ENCODE data around the gene SLX4. TPM values are rescaled to one million over a fixed set of nuclear protein-coding genes. Genes with fewer than 3 reads are reported as not detected.

SLX4 gene
- total RNA-seq, 1 experiment from 2014 or later, result 5.1 TPM

DNA sequence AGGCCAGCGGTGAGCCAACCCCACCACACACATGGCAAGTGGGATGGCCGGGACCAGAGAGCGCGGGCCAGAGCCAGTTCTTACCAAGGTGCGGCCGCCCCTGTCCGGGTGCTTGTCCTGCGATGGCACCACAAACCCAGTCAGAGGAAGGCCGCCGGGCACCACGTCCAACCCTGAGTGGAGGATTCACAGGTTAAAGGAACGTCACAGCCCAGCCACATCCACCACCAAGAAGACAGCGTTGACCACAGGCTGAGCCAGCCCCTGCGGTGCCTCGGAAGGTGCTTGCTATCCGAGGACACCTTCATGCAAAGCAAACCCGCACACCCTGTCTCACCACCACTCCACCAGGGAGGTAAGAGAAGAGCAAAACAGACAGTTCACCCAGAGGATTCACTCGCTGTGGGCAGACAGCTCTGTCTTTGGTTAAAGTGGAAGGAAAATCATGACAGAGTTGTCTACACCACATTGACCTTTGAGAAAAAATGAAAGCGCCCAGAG lies 15.8 kb downstream of the SLX4 start:
- ChIA-PET CTCF (no interaction called here), POLR2A (ENCODE audit: unreplicated experiment) (no interaction called here)
- intact Hi-C loops (cut with micrococcal nuclease), result no loop called here
- H3K9me2 ChIP-seq (replicated peaks; ENCODE audit: low read length), result no peaks in the 10 kb centered on the region
- no peaks in the 10 kb centered on the region for H3K79me2 ChIP-seq (ENCODE audit: low read length)
- no peaks in the 10 kb centered on the region; the same call in 1 of the 2 replicates for H3K36me3 ChIP-seq (ENCODE audit: low read depth, low read length)
- no peaks in the 10 kb centered on the region for H4K20me1 ChIP-seq (ENCODE audit: low read length)
- no peak overlapping the region for H2AFZ ChIP-seq (ENCODE audit: low read length)
- no peak overlapping the region for H3K4me2 ChIP-seq (ENCODE audit: low read length)
- no peaks in the 10 kb centered on the region for H3K4me1 ChIP-seq (ENCODE audit: insufficient read depth, low read length)
- no peaks in the 10 kb centered on the region for H3K9me3 ChIP-seq (ENCODE audit: low read length)
- no peak overlapping the region for H3K9ac ChIP-seq (ENCODE audit: low read length)
- DNase-seq, result no peak
- no peaks in the 10 kb centered on the region for H3F3A ChIP-seq (ENCODE audit: low read length, unreplicated experiment)
- TF ChIP-seq EZH2phosphoT487 (IDR thresholded peaks at IDR 0.05; ENCODE audit: borderline replicate concordance, low read length) (no peak), EZH2 (IDR thresholded peaks at IDR 0.05; ENCODE audit: low read length, unreplicated experiment) (no peak)
- TF ChIP-seq, protein P1, sequence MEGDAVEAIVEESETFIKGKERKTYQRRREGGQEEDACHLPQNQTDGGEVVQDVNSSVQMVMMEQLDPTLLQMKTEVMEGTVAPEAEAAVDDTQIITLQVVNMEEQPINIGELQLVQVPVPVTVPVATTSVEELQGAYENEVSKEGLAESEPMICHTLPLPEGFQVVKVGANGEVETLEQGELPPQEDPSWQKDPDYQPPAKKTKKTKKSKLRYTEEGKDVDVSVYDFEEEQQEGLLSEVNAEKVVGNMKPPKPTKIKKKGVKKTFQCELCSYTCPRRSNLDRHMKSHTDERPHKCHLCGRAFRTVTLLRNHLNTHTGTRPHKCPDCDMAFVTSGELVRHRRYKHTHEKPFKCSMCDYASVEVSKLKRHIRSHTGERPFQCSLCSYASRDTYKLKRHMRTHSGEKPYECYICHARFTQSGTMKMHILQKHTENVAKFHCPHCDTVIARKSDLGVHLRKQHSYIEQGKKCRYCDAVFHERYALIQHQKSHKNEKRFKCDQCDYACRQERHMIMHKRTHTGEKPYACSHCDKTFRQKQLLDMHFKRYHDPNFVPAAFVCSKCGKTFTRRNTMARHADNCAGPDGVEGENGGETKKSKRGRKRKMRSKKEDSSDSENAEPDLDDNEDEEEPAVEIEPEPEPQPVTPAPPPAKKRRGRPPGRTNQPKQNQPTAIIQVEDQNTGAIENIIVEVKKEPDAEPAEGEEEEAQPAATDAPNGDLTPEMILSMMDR (conservative IDR thresholded peaks at IDR 0.05; ENCODE audit: low read depth, low read length), result no peak
- no TSS peak for BruUV-seq (replicated peaks)
- H3K27ac ChIP-seq (ENCODE audit: low read length), result no peak overlapping the region
- H3K27me3 ChIP-seq (ENCODE audit: low read length), result no peaks in the 10 kb centered on the region
- no peak overlapping the region for H3K4me3 ChIP-seq (ENCODE audit: low read length)
- ATAC-seq, result no peak

DNA sequence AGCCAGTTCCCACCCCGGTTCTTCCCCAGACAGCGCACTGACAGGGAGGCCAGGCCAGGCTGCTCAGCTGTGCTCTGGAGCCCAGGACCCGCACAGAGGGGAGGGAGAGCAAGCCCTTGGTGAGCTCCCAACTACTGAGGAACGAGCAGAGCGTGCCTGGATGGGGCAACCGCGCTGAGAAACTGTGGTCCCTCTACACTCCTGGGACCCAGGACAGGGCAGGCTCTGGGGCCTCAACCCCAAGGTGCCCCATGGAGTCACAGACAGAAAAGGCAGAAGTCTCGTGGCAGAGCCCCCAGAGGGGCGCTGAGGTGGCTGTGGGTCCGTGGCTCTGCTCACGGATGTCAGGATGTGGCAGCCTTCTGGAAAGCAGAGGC lies 16.3 kb downstream of the SLX4 start:
- ChIA-PET POLR2A (ENCODE audit: unreplicated experiment) (no interaction called here), CTCF (no interaction called here)
- H3K4me1 ChIP-seq (ENCODE audit: insufficient read depth, low read length), result no peaks in the 10 kb centered on the region
- H2AFZ ChIP-seq (ENCODE audit: low read length), result no peak overlapping the region
- no peaks in the 10 kb centered on the region for H4K20me1 ChIP-seq (ENCODE audit: low read length)
- DNase-seq, result no peak
- no peaks in the 10 kb centered on the region for H3F3A ChIP-seq (ENCODE audit: low read length, unreplicated experiment)
- intact Hi-C loops (cut with micrococcal nuclease), result no loop called here
- H3K79me2 ChIP-seq (ENCODE audit: low read length), result no peaks in the 10 kb centered on the region
- H3K27ac ChIP-seq (ENCODE audit: low read length), result no peak overlapping the region
- no peaks in the 10 kb centered on the region; the same call in 1 of the 2 replicates for H3K36me3 ChIP-seq (ENCODE audit: low read depth, low read length)
- H3K27me3 ChIP-seq (ENCODE audit: low read length), result no peaks in the 10 kb centered on the region
- TF ChIP-seq, protein P1 (conservative IDR thresholded peaks at IDR 0.05; ENCODE audit: low read depth, low read length), result no peak
- TF ChIP-seq EZH2 (IDR thresholded peaks at IDR 0.05; ENCODE audit: low read length, unreplicated experiment), result no peak
- no peak for TF ChIP-seq EZH2phosphoT487 (IDR thresholded peaks at IDR 0.05; ENCODE audit: borderline replicate concordance, low read length)
- no peak overlapping the region for H3K4me2 ChIP-seq (ENCODE audit: low read length)
- no peak overlapping the region for H3K9ac ChIP-seq (ENCODE audit: low read length)
- ATAC-seq, result no peak
- H3K9me3 ChIP-seq (ENCODE audit: low read length), result no peaks in the 10 kb centered on the region
- no peak overlapping the region for H3K4me3 ChIP-seq (ENCODE audit: low read length)
- BruUV-seq (replicated peaks), result no TSS peak
- H3K9me2 ChIP-seq (replicated peaks; ENCODE audit: low read length), result no peaks in the 10 kb centered on the region

DNA sequence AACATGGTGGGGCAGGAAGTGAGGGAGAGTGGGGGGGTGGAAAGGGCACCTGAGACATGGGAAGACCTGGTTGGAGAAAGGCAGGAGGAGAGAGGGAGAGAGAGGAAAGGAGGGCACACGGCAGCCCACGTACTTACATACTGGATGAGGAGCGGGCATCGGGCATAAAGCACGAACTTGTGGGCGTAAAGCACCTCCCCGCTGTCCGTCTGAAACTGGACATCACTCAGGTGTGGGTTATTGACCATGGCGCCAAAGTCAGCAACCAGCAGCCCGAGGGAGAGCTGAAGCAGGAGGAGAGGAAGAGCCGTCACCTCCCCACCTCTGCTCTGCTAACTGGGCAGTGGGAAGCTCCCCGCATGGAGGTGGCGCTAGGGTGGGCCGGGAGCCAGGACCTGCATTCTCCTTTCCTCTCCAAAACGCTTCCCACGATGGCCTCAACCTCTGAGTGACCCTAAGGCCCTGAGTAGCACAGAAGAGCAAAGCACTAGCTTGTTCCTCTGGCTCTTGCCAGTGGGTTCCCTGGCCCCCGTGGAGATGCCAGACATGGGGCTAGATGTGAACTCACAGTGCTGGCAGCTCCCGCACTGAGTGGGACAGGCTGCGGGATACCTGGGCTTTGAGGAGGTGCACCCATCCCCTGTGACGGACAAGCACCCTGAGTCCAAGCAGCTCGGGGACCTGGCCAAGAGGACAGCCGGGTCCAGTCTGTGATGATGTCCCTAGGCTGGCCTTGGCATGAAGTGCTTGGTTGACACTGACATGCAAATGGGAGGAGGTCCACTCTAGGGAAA lies 16.9 kb downstream of the SLX4 start:
- CTCF ChIA-PET, result no interaction called here
- Histone ChIP-seq H3K27me3 (ENCODE audit: low read length) (no peaks in the 10 kb centered on the region), H3F3A (ENCODE audit: low read length, unreplicated experiment) (no peaks in the 10 kb centered on the region), H3K4me3 (ENCODE audit: low read length) (no peak overlapping the region), H3K9me2 (replicated peaks; ENCODE audit: low read length) (no peaks in the 10 kb centered on the region), H3K9ac (ENCODE audit: low read length) (no peak overlapping the region), H3K4me2 (ENCODE audit: low read length) (no peak overlapping the region), H2AFZ (ENCODE audit: low read length) (no peak overlapping the region), H3K27ac (ENCODE audit: low read length) (no peak overlapping the region), H3K79me2 (ENCODE audit: low read length) (no peaks in the 10 kb centered on the region), H4K20me1 (ENCODE audit: low read length) (no peaks in the 10 kb centered on the region), H3K36me3 (ENCODE audit: low read depth, low read length) (no peaks in the 10 kb centered on the region), H3K9me3 (ENCODE audit: low read length) (no peaks in the 10 kb centered on the region), H3K4me1 (ENCODE audit: insufficient read depth, low read length) (no peaks in the 10 kb centered on the region)
- DNase-seq, result no peak
- POLR2A ChIA-PET (ENCODE audit: unreplicated experiment), result no interaction called here
- intact Hi-C loops (cut with micrococcal nuclease), result no loop called here
- BruUV-seq (replicated peaks), result no TSS peak
- ATAC-seq, result no peak
- TF ChIP-seq, protein P1 (conservative IDR thresholded peaks at IDR 0.05; ENCODE audit: low read depth, low read length), result no peak
- no peak for TF ChIP-seq EZH2phosphoT487 (IDR thresholded peaks at IDR 0.05; ENCODE audit: borderline replicate concordance, low read length)
- TF ChIP-seq EZH2 (IDR thresholded peaks at IDR 0.05; ENCODE audit: low read length, unreplicated experiment), result no peak

Data from PC-3 (cell line).